ENCODE data around the gene SNAPC4. TPM values are rescaled to one million over a fixed set of nuclear protein-coding genes. Genes with fewer than 3 reads are reported as not detected.

SNAPC4 gene
- total and polyA plus RNA-seq, 9 donors, result 3.7 to 9.6 (median 8.7) TPM

GRCh38 chr9:136367296-136368145 is 32.4 kb downstream of the SNAPC4 start:
- intact Hi-C loops (cut with DNase I), result loop anchor here in 2 of 4 donors (5.0 kb wide), 2 partner anchors 50 to 55 kb away; no protein-coding TSS in a partner anchor
- Histone ChIP-seq H3K4me3 (no peak overlapping the region), H3K27me3 (no peaks in the 10 kb centered on the region), H3K9me3 (no peaks in the 10 kb centered on the region), H3K27ac (no peak overlapping the region), H3K4me1 (ENCODE audit: insufficient read depth) (peaks cover 3% of the 10 kb centered on the region), H3K36me3 (no peaks in the 10 kb centered on the region)
- TF ChIP-seq POLR2A (IDR thresholded peaks at IDR 0.05) (no peak), CTCF (IDR thresholded peaks at IDR 0.05) (no peak), EP300 (IDR thresholded peaks at IDR 0.05) (no peak)
- WGBS, 3 donors, result 36 to 49% (median 42%) methylated on average over 36 to 45 of the region's 45 CpGs
- no peak for DNase-seq

- no peak overlapping the region for H3K27ac ChIP-seq
- no peaks in the 10 kb centered on the region for H3K27me3 ChIP-seq
- no peaks in the 10 kb centered on the region for H3K9me3 ChIP-seq
- 80 to 84% (median 81%) methylated on average over 7 to 9 of the region's 9 CpGs for WGBS, 3 donors
- no peak for TF ChIP-seq CTCF (IDR thresholded peaks at IDR 0.05)
- no peak for TF ChIP-seq POLR2A (IDR thresholded peaks at IDR 0.05)
- no peak for TF ChIP-seq EP300 (IDR thresholded peaks at IDR 0.05)
- H3K4me3 ChIP-seq, result no peak overlapping the region
- intact Hi-C loops (cut with DNase I), result loop anchor here in 2 of 4 donors (5.0 kb wide), 2 partner anchors 50 to 55 kb away; no protein-coding TSS in a partner anchor
- DNase-seq, result no peak
- H3K36me3 ChIP-seq, result no peaks in the 10 kb centered on the region
- H3K4me1 ChIP-seq (ENCODE audit: insufficient read depth), result peaks cover 3% of the 10 kb centered on the region
Observed at GRCh38 chr9:136366826-136367225, 33.1 kb downstream of the SNAPC4 start.

- no peaks in the 10 kb centered on the region for H3K9me3 ChIP-seq
- 50 to 51% (median 51%) methylated on average over 9 of the region's 9 CpGs for WGBS, 3 donors
- H3K27ac ChIP-seq, result no peak overlapping the region
- no peaks in the 10 kb centered on the region for H3K36me3 ChIP-seq
- TF ChIP-seq CTCF (IDR thresholded peaks at IDR 0.05) (no peak), POLR2A (IDR thresholded peaks at IDR 0.05) (no peak), EP300 (IDR thresholded peaks at IDR 0.05) (no peak)
- no peaks in the 10 kb centered on the region for H3K27me3 ChIP-seq
- no peak overlapping the region for H3K4me3 ChIP-seq
- intact Hi-C loops (cut with DNase I), result loop anchor here in 3 of 4 donors (2.0 to 5.0 kb wide), 3 partner anchors 48 to 53 kb away; no protein-coding TSS in a partner anchor
- peaks cover 5% of the 10 kb centered on the region for H3K4me1 ChIP-seq (ENCODE audit: insufficient read depth)
- DNase-seq, result no peak
Observed at GRCh38 chr9:136365775-136366222, 34.2 kb downstream of the SNAPC4 start.

- no peak overlapping the region for H3K4me3 ChIP-seq
- peak in 1 of 5 donors; percentile 54 for DNase-seq
- no peaks in the 10 kb centered on the region for H3K36me3 ChIP-seq
- no peak overlapping the region for H3K27ac ChIP-seq
- no peaks in the 10 kb centered on the region for H3K9me3 ChIP-seq
- peaks cover 7% of the 10 kb centered on the region for H3K4me1 ChIP-seq (ENCODE audit: insufficient read depth)
- no peaks in the 10 kb centered on the region for H3K27me3 ChIP-seq
- intact Hi-C loops (cut with DNase I), result loop anchor here in 3 of 4 donors (2.0 to 5.0 kb wide), 4 partner anchors 38 to 53 kb away; partner anchors contain the start of gene GPSM1 (in 1 of the 3)
- TF ChIP-seq CTCF (IDR thresholded peaks at IDR 0.05) (no peak), EP300 (IDR thresholded peaks at IDR 0.05) (no peak), POLR2A (IDR thresholded peaks at IDR 0.05) (no peak)
- 56 to 64% (median 59%) methylated on average over 16 to 31 of the region's 31 CpGs for WGBS, 3 donors
Observed at GRCh38 chr9:136364942-136365774, 34.8 kb downstream of the SNAPC4 start.

Measured in ovary (tissue), 9 donors.